Upper lobe of right lung (tissue), 1 donor: ENCODE results near the gene TXNRD2. TPM values are rescaled to one million over a fixed set of nuclear protein-coding genes. Genes with fewer than 3 reads are reported as not detected.

Experiments used
- ATAC-seq: fragments of 200-7000 bp; cut with Tn5 transposase; one replicate; pipeline ENCODE4 v1.9.1; 2020; ENCODE audit warnings: mild to moderate bottlenecking, moderate library complexity
- DNase-seq: peaks from one replicate; pipeline ENCODE4 v3.0.0-alpha.2; 2020
- H3K27ac ChIP-seq: fragments of 200-600 bp; one replicate; pipeline ENCODE4 v1.8.0; 2022
- H3K27me3 ChIP-seq: fragments of 200-600 bp; one replicate; pipeline ENCODE4 v1.8.0; 2022; ENCODE audit warnings: mild to moderate bottlenecking
- H3K36me3 ChIP-seq: fragments of 200-600 bp; one replicate; pipeline ENCODE4 v1.8.0; 2022
- H3K4me1 ChIP-seq: fragments of 200-600 bp; one replicate; pipeline ENCODE4 v1.8.0; 2022
- H3K4me3 ChIP-seq: fragments of 200-600 bp; one replicate; pipeline ENCODE4 v1.8.0; 2022; ENCODE audit warnings: mild to moderate bottlenecking
- H3K9me3 ChIP-seq: fragments of 200-600 bp; one replicate; pipeline ENCODE4 v1.8.0; 2022
- CTCF ChIP-seq: fragments of 200-600 bp; IDR thresholded peaks from one replicate; pipeline ENCODE4 v1.8.0; 2022; ENCODE audit warnings: antibody characterized with exemption
- intact Hi-C: fragments of 100-400 bp; cut with DNase I; formaldehyde crosslinking; loops from one replicate; pipeline ENCODE4 v1.11.0; 2022
- total RNA-seq: library from RNA; stranded (reverse); fragmentation: NEBNext Ultra II Directional; extraction: Animal tissue kit (Norgen Biotek cat#: 25700); gene quantifications from one replicate; pipeline ENCODE4 v1.2.1, GENCODE V29; 2021
- donor health status: DM: no; HTN: yes; CAD: no; lungs with severe emphysema.

Gene TXNRD2
- total RNA-seq, 1 donor from 2014 or later = 40.7 TPM

- H3K4me1 ChIP-seq = peaks cover 25% of the 10 kb centered on the region
- H3K9me3 ChIP-seq = no peaks in the 10 kb centered on the region
- intact Hi-C loops = no loop called here
- TF ChIP-seq CTCF = peak; percentile 43
- peak overlapping the region; percentile 56 for H3K27ac ChIP-seq
- ATAC-seq (peak; percentile 68), DNase-seq (peak; percentile 88)
- no peaks in the 10 kb centered on the region for H3K27me3 ChIP-seq
- peak overlapping the region; percentile 1 for H3K4me3 ChIP-seq
- H3K36me3 ChIP-seq = peaks cover 22% of the 10 kb centered on the region
Measured at GRCh38 chr22:19962246-19962908, 20.8 kb upstream of the TXNRD2 start.

GRCh38 chr22:19961868-19962245 lies 20.2 kb upstream of the TXNRD2 start:
- H3K27ac ChIP-seq = no peak overlapping the region
- intact Hi-C loops = no loop called here

DNA sequence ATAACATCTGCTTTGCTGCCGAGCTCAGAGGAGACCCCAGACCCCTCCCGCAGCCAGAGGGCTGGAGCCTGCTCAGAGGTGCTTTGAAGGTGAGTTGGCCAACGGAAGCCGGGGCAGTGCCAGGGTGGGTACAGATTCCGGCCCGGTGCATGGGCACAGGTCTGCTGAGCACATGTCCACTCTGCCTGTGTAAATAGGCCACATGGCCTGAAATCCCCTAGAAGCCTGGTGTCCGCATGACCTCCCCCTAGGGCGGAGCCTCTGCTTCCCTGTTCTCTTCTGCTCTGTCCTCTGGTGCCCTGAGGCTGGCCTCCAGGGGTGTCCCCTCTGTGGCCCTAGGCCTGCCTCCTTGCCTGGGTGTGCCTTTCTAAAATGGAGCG lies 19.6 kb upstream of the TXNRD2 start:
- Histone ChIP-seq H3K36me3 (peaks cover 11% of the 10 kb centered on the region), H3K27ac (no peak overlapping the region), H3K27me3 (no peaks in the 10 kb centered on the region), H3K4me1 (peaks cover 25% of the 10 kb centered on the region), H3K4me3 (no peak overlapping the region), H3K9me3 (no peaks in the 10 kb centered on the region)
- TF ChIP-seq CTCF = no peak
- intact Hi-C loops = no loop called here
- DNase-seq (no peak), ATAC-seq (no peak)

More at GRCh38 chr22:19961868-19962245, 20.2 kb upstream of the TXNRD2 start:
- no peak for ATAC-seq
- Histone ChIP-seq H3K36me3 (peaks cover 17% of the 10 kb centered on the region), H3K4me1 (peaks cover 25% of the 10 kb centered on the region), H3K27me3 (no peaks in the 10 kb centered on the region), H3K4me3 (no peak overlapping the region), H3K9me3 (no peaks in the 10 kb centered on the region)
- DNase-seq = no peak
- no peak for TF ChIP-seq CTCF

GRCh38 chr22:19960491-19961200 lies 19.0 kb upstream of the TXNRD2 start:
- DNase-seq = no peak
- Histone ChIP-seq H3K4me1 (peaks cover 25% of the 10 kb centered on the region), H3K27ac (no peak overlapping the region), H3K4me3 (no peak overlapping the region), H3K9me3 (no peaks in the 10 kb centered on the region), H3K27me3 (no peaks in the 10 kb centered on the region), H3K36me3 (peaks cover 11% of the 10 kb centered on the region)
- intact Hi-C loops = no loop called here
- ATAC-seq = no peak
- no peak for TF ChIP-seq CTCF

- Histone ChIP-seq H3K9me3 (no peaks in the 10 kb centered on the region), H3K27me3 (no peaks in the 10 kb centered on the region), H3K36me3 (peaks cover 11% of the 10 kb centered on the region), H3K4me3 (peak overlapping the region; percentile 15), H3K27ac (peak overlapping the region; percentile 24), H3K4me1 (peaks cover 25% of the 10 kb centered on the region)
- ATAC-seq (no peak), DNase-seq (no peak)
- no peak for TF ChIP-seq CTCF
- intact Hi-C loops = no loop called here
Measured at GRCh38 chr22:19959587-19960490, 18.2 kb upstream of the TXNRD2 start.
